Osteoblast (primary cell): ENCODE results near the gene MRNIP. TPM values are rescaled to one million over a fixed set of nuclear protein-coding genes. Genes with fewer than 3 reads are reported as not detected.

Experiments used
- DNase-seq: peaks from one replicate; pipeline ENCODE4 v3.0.0; 2011; ENCODE audit warnings: low spot score, mixed read lengths; ENCODE audit not compliant: insufficient read length; ENCODE audit errors: missing footprints
- H2AFZ ChIP-seq: 2 replicates; pipeline ENCODE4 v1.6.0; 2011; ENCODE audit warnings: mild to moderate bottlenecking, low read length
- H3K27ac ChIP-seq: 2 replicates; pipeline ENCODE4 v1.5.1; 2011; ENCODE audit warnings: mild to moderate bottlenecking, low read depth, low read length, moderate library complexity
- H3K27me3 ChIP-seq: 2 replicates; pipeline ENCODE4 v1.6.0; 2012; ENCODE audit warnings: mild to moderate bottlenecking, control low read depth, inconsistent platforms, low read length, moderate library complexity; ENCODE audit not compliant: insufficient read depth
- H3K36me3 ChIP-seq: 2 replicates; pipeline ENCODE4 v1.5.1; 2011; ENCODE audit warnings: mild to moderate bottlenecking, low read length, control low read depth, moderate library complexity; ENCODE audit not compliant: insufficient read depth
- H3K4me1 ChIP-seq: 2 replicates; pipeline ENCODE4 v1.5.1; 2011; ENCODE audit warnings: mild to moderate bottlenecking, low read length, control low read depth, moderate library complexity; ENCODE audit not compliant: insufficient read depth
- H3K4me2 ChIP-seq: 2 replicates; pipeline ENCODE4 v1.6.0; 2011; ENCODE audit warnings: mild to moderate bottlenecking, low read length; ENCODE audit not compliant: insufficient read depth
- H3K4me3 ChIP-seq: fragments of 200-600 bp; sonication (generic); 3 replicates; pipeline ENCODE4 v1.5.1; 2012; ENCODE audit warnings: mild to moderate bottlenecking, low read length, inconsistent platforms; ENCODE audit not compliant: insufficient read depth
- H3K79me2 ChIP-seq: 2 replicates; pipeline ENCODE4 v1.6.0; 2012; ENCODE audit warnings: mild to moderate bottlenecking, low read length, control low read depth, inconsistent platforms; ENCODE audit not compliant: insufficient read depth
- H3K9me3 ChIP-seq: 2 replicates; pipeline ENCODE4 v1.5.1; 2011; ENCODE audit warnings: low read depth, low read length, control low read depth
- H4K20me1 ChIP-seq: 2 replicates; pipeline ENCODE4 v1.6.0; 2012; ENCODE audit warnings: mild to moderate bottlenecking, low read length, control low read depth; ENCODE audit not compliant: insufficient read depth
- total RNA-seq: library from RNA; depleted of rRNA; stranded (reverse); fragments of >200 nt; gene quantifications from 2 replicates; pipeline ENCODE4 v1.2.3, GENCODE V29; 2012
- TF ChIP-seq, protein P1 (sequence below): IDR thresholded peaks from 2 replicates; pipeline ENCODE4 v1.5.1; 2011; ENCODE audit warnings: mild to moderate bottlenecking, low read depth, low read length, moderate library complexity; ENCODE audit errors: extremely low read depth

Gene MRNIP
- total RNA-seq, 1 donor, result 10.1 TPM

DNA sequence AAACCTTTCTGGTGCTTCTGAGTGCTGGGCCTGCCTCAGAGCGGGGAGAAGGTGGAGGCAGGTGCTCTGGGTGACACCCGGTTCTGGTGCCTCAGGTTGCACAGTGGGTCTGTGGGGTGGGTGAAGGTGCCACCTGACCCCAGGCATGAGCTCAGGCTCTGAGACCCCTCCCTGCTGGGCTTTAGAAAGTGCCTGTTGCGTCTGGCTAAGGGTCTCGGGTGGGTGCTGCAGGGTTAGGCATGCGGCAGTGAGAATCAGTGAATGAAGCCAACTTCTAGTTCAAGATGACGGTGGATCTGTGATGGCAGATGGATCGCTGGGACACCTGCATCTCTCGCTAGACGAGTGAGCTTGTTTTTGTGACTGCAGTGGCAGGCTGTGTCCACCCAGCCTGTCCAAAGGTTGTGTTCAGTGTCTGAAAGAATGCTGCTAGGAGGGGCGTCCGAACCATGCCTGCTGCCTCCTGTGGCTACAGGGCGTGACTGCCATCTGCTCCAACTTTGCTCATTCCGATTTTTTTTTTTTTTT is 32.9 kb downstream of the MRNIP start:
- Histone ChIP-seq H3K9me3 (no peaks in the 10 kb centered on the region), H3K4me2 (no peak overlapping the region), H3K36me3 (peaks cover 77% of the 10 kb centered on the region), H3K4me3 (no peak overlapping the region), H4K20me1 (peaks cover 76% of the 10 kb centered on the region), H2AFZ (no peak overlapping the region), H3K27ac (no peak overlapping the region), H3K4me1 (peaks cover 14% of the 10 kb centered on the region), H3K79me2 (peaks cover 84% of the 10 kb centered on the region), H3K27me3 (no peaks in the 10 kb centered on the region)
- peak; percentile 65 for DNase-seq
- TF ChIP-seq, protein P1, sequence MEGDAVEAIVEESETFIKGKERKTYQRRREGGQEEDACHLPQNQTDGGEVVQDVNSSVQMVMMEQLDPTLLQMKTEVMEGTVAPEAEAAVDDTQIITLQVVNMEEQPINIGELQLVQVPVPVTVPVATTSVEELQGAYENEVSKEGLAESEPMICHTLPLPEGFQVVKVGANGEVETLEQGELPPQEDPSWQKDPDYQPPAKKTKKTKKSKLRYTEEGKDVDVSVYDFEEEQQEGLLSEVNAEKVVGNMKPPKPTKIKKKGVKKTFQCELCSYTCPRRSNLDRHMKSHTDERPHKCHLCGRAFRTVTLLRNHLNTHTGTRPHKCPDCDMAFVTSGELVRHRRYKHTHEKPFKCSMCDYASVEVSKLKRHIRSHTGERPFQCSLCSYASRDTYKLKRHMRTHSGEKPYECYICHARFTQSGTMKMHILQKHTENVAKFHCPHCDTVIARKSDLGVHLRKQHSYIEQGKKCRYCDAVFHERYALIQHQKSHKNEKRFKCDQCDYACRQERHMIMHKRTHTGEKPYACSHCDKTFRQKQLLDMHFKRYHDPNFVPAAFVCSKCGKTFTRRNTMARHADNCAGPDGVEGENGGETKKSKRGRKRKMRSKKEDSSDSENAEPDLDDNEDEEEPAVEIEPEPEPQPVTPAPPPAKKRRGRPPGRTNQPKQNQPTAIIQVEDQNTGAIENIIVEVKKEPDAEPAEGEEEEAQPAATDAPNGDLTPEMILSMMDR, result no peak

DNA sequence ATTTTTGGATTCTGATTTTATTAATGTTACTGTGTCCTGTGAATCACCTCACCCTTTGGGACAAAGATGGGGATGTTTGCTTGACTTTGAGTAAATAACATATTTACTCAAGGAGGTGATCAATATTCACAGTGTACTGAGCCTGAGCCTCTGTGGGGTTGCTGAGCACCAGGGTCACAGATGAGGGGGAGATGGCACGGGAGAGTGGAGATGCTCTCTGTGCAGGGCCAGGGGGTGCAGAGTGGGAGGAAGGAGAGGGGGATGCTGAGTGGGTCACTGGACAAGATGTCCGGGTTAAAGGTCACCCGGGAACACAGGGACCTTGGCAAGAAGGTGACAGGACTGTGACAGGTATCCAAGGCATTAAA is 33.9 kb downstream of the MRNIP start:
- TF ChIP-seq, protein P1, result no peak
- Histone ChIP-seq H2AFZ (no peak overlapping the region), H3K79me2 (peaks cover 83% of the 10 kb centered on the region), H3K27me3 (no peaks in the 10 kb centered on the region), H4K20me1 (peaks cover 71% of the 10 kb centered on the region), H3K27ac (no peak overlapping the region), H3K9me3 (no peaks in the 10 kb centered on the region), H3K4me3 (no peak overlapping the region), H3K4me2 (no peak overlapping the region), H3K4me1 (peaks cover 22% of the 10 kb centered on the region), H3K36me3 (peaks cover 67% of the 10 kb centered on the region)
- DNase-seq, result no peak

GRCh38 chr5:179823937-179824744 is 34.5 kb downstream of the MRNIP start:
- H3K4me1 ChIP-seq, result peaks cover 28% of the 10 kb centered on the region
- H3K4me2 ChIP-seq, result no peak overlapping the region
- H2AFZ ChIP-seq, result no peak overlapping the region
- DNase-seq, result peak; percentile 53
- H3K27me3 ChIP-seq, result no peaks in the 10 kb centered on the region
- TF ChIP-seq, protein P1, result no peak
- H3K36me3 ChIP-seq, result peaks cover 61% of the 10 kb centered on the region
- H3K27ac ChIP-seq, result no peak overlapping the region
- peaks cover 65% of the 10 kb centered on the region for H4K20me1 ChIP-seq
- no peak overlapping the region for H3K4me3 ChIP-seq
- H3K9me3 ChIP-seq, result no peaks in the 10 kb centered on the region
- peaks cover 79% of the 10 kb centered on the region for H3K79me2 ChIP-seq

DNA sequence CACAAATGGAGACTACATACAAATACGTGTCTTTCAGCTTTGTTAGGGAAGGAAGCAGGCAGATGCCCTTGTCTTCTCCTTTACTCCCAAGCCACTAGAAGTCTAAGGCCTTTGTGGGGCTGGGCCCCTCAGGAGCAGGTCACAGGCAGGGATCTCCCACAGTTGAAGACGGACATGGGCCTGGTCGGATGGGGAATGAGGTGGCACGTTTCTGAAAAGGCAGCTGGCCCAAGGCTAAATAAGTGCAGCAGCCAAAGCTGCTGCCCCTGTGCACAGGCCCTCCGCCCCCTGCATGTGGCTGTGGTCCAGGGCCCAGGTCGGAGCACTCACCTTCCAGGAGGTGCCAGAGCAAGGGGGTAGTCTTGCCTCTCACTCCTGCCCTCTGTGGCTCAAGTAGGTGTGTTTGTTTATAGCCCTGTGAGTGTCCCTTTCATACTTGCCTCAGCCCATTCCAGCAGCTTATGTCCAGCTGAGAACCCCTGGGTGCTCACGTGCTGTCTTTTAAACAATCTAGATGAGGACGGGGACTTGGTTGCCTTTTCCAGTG is 36.1 kb downstream of the MRNIP start:
- Histone ChIP-seq H3K79me2 (peaks cover 70% of the 10 kb centered on the region), H4K20me1 (peaks cover 58% of the 10 kb centered on the region), H3K27me3 (no peaks in the 10 kb centered on the region), H3K27ac (peak overlapping the region; percentile 3), H3K9me3 (no peaks in the 10 kb centered on the region), H3K36me3 (peaks cover 45% of the 10 kb centered on the region), H3K4me1 (peaks cover 38% of the 10 kb centered on the region), H3K4me2 (peak overlapping the region; percentile 86), H3K4me3 (peak overlapping the region; percentile 97), H2AFZ (no peak overlapping the region)
- TF ChIP-seq, protein P1, result no peak
- DNase-seq, result peak; percentile 91
